ENCODE results near the gene IL11. TPM values are rescaled to one million over a fixed set of nuclear protein-coding genes. Genes with fewer than 3 reads are reported as not detected.

IL11 gene
- total and polyA plus RNA-seq, 2 of the 13 experiments (the other 11 are each of a cell fraction or from before 2014, with no cell fraction given): 2.5 to 2.9 TPM

GRCh38 chr19:55372316-55373081 is 2.2 kb upstream of the IL11 start (continued):
- TF ChIP-seq, protein P1, sequence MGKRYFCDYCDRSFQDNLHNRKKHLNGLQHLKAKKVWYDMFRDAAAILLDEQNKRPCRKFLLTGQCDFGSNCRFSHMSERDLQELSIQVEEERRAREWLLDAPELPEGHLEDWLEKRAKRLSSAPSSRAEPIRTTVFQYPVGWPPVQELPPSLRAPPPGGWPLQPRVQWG (CRISPR knock-in tag; IDR thresholded peaks at IDR 0.05; ENCODE audit: borderline replicate concordance, low read depth): no peak
- TF ChIP-seq EP300 (IDR thresholded peaks at IDR 0.05; ENCODE audit: low read depth in 2 of 2, low read length in 2 of 2): peak in 1 of 2 experiments; percentile 32; a peak in 1 of 4 replicates
- TF ChIP-seq EP300 (CRISPR knock-in tag; IDR thresholded peaks at IDR 0.05; ENCODE audit: borderline replicate concordance): no peak
- TF ChIP-seq HDAC2 (CRISPR knock-in tag; IDR thresholded peaks at IDR 0.05): no peak
- no peak for TF ChIP-seq ZBTB7A (CRISPR knock-in tag; IDR thresholded peaks at IDR 0.05)
- TF ChIP-seq, protein P2, sequence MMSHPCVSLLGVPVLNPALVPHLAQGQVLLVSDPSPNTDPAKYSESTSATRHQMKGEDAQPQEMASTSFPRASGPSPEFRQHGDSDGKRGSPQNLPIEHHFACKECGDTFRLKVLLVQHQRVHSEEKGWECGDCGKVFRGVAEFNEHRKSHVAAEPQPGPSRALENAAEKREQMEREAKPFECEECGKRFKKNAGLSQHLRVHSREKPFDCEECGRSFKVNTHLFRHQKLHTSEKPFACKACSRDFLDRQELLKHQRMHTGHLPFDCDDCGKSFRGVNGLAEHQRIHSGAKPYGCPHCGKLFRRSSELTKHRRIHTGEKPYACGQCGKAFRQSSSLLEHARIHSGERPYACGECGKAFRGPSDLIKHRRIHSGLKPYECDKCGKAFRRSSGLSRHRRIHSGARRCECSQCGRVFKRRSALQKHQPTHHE (CRISPR knock-in tag; IDR thresholded peaks at IDR 0.05; ENCODE audit: borderline replicate concordance): no peak
- peak; percentile 90 for TF ChIP-seq FOSL2 (CRISPR knock-in tag; IDR thresholded peaks at IDR 0.05)
- TF ChIP-seq PTBP1 (IDR thresholded peaks at IDR 0.05; ENCODE audit: low read depth, low read length, poor library complexity, severe bottlenecking): peak; percentile 29
- TF ChIP-seq ZNF230 (CRISPR knock-in tag; IDR thresholded peaks at IDR 0.05): no peak
- no peak for TF ChIP-seq ZNF282 (IDR thresholded peaks at IDR 0.05; ENCODE audit: partially characterized antibody)
- TF ChIP-seq ZSCAN9 (CRISPR knock-in tag; IDR thresholded peaks at IDR 0.05; ENCODE audit: borderline replicate concordance): no peak
- TF ChIP-seq XBP1 (CRISPR knock-in tag; IDR thresholded peaks at IDR 0.05): no peak
- no peak for TF ChIP-seq JDP2 (CRISPR knock-in tag; IDR thresholded peaks at IDR 0.05; ENCODE audit: borderline replicate concordance)
- no peak for TF ChIP-seq NPAS2 (CRISPR knock-in tag; IDR thresholded peaks at IDR 0.05; ENCODE audit: borderline replicate concordance)
- peak; percentile 40 for TF ChIP-seq MED1 (CRISPR knock-in tag; IDR thresholded peaks at IDR 0.05)
- no peak for TF ChIP-seq POGZ (CRISPR knock-in tag; IDR thresholded peaks at IDR 0.05)
- TF ChIP-seq, protein P3, sequence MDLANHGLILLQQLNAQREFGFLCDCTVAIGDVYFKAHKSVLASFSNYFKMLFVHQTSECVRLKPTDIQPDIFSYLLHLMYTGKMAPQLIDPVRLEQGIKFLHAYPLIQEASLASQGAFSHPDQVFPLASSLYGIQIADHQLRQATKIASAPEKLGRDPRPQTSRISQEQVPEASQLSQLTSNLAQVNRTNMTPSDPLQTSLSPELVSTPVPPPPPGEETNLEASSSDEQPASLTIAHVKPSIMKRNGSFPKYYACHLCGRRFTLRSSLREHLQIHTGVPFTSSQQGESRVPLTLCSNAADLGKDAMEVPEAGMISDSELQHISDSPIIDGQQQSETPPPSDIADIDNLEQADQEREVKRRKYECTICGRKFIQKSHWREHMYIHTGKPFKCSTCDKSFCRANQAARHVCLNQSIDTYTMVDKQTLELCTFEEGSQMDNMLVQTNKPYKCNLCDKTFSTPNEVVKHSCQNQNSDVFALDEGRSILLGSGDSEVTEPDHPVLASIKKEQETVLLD (CRISPR knock-in tag; IDR thresholded peaks at IDR 0.05; ENCODE audit: low read depth): no peak
- TF ChIP-seq GPN1 (CRISPR knock-in tag; IDR thresholded peaks at IDR 0.05; ENCODE audit: borderline replicate concordance): no peak
- TF ChIP-seq TP53 (CRISPR knock-in tag; conservative IDR thresholded peaks at IDR 0.05): no peak
- no peak for TF ChIP-seq FOXO4 (CRISPR knock-in tag; conservative IDR thresholded peaks at IDR 0.05)
- TF ChIP-seq ZNF761 (CRISPR knock-in tag; conservative IDR thresholded peaks at IDR 0.05): no peak
- no peak for TF ChIP-seq DDIT3 (CRISPR knock-in tag; IDR thresholded peaks at IDR 0.05)
